MCF 10A (cell line): ENCODE measurements around the gene FOXL1. TPM values are rescaled to one million over a fixed set of nuclear protein-coding genes. Genes with fewer than 3 reads are reported as not detected.

ENCODE experiments used
- BruUV-seq: library from RNA; stranded (reverse); fragments of 400-500 nt; replicated peaks from 2 replicates; lab custom pipeline; 2021; lab: Mats Ljungman, UMichigan
- CTCF ChIA-PET: fragments of 300-600 bp; sonication (Branson Sonifier 250); formaldehyde crosslinking; extraction: SDS; loops from one replicate; lab custom pipeline; 2021; ENCODE audit warnings: antibody characterized with exemption, inconsistent platforms; lab: Yijun Ruan, JAX
- POLR2A ChIA-PET: fragments of 300-600, 350-650 bp; sonication (Branson Sonifier 250); formaldehyde crosslinking; extraction: SDS; loops from one replicate; lab custom pipeline; 2020; ENCODE audit warnings: antibody characterized with exemption, inconsistent platforms; lab: Yijun Ruan, JAX
- DNase-seq: peaks from one replicate; pipeline ENCODE4 v3.0.0-alpha.2; 2018; ENCODE audit not compliant: unreplicated experiment
- H3K27ac Mint-ChIP-seq: one replicate; pipeline ENCODE4 v1.8.0; 2022; ENCODE audit warnings: mild to moderate bottlenecking, low read depth, mixed read lengths; ENCODE audit not compliant: unreplicated experiment
- H3K27me3 Mint-ChIP-seq: one replicate; pipeline ENCODE4 v1.8.0; 2022; ENCODE audit warnings: mixed read lengths; ENCODE audit not compliant: insufficient read depth, unreplicated experiment
- H3K36me3 Mint-ChIP-seq: one replicate; pipeline ENCODE4 v1.8.0; 2022; ENCODE audit warnings: mild to moderate bottlenecking, moderate library complexity, mixed read lengths; ENCODE audit not compliant: insufficient read depth, unreplicated experiment
- H3K4me1 Mint-ChIP-seq: one replicate; pipeline ENCODE4 v1.8.0; 2022; ENCODE audit warnings: mixed read lengths; ENCODE audit not compliant: insufficient read depth, unreplicated experiment
- H3K4me3 Mint-ChIP-seq: one replicate; pipeline ENCODE4 v1.8.0; 2022; ENCODE audit warnings: mild to moderate bottlenecking, moderate library complexity, mixed read lengths; ENCODE audit not compliant: unreplicated experiment
- H3K9me3 Mint-ChIP-seq: one replicate; pipeline ENCODE4 v1.8.0; 2022; ENCODE audit warnings: mixed read lengths; ENCODE audit not compliant: unreplicated experiment
- intact Hi-C: fragments of 100-400 bp; cut with micrococcal nuclease; formaldehyde crosslinking; loops from 2 replicates; pipeline ENCODE4 v1.14.1; 2022
- total RNA-seq: library from RNA; stranded (reverse); gene quantifications from 2 replicates; pipeline ENCODE4 v1.2.3, GENCODE V29; 2022
- TF ChIP-seq, protein P1 (sequence below): fragments of 200-600 bp; IDR thresholded peaks from one replicate; pipeline ENCODE4 v1.8.0; 2022; ENCODE audit warnings: antibody characterized with exemption, mild to moderate bottlenecking; ENCODE audit not compliant: unreplicated experiment

The FOXL1 gene
- total RNA-seq, 1 experiment from 2014 or later = 4.9 TPM

- Mint-ChIP-seq H3K4me3 (no peak overlapping the region), H3K4me1 (no peaks in the 10 kb centered on the region), H3K27ac (no peak overlapping the region), H3K36me3 (peaks cover 5% of the 10 kb centered on the region), H3K9me3 (no peaks in the 10 kb centered on the region), H3K27me3 (peaks cover 8% of the 10 kb centered on the region)
- POLR2A ChIA-PET = no interaction called here
- intact Hi-C loops = no loop called here
- TF ChIP-seq, protein P1, sequence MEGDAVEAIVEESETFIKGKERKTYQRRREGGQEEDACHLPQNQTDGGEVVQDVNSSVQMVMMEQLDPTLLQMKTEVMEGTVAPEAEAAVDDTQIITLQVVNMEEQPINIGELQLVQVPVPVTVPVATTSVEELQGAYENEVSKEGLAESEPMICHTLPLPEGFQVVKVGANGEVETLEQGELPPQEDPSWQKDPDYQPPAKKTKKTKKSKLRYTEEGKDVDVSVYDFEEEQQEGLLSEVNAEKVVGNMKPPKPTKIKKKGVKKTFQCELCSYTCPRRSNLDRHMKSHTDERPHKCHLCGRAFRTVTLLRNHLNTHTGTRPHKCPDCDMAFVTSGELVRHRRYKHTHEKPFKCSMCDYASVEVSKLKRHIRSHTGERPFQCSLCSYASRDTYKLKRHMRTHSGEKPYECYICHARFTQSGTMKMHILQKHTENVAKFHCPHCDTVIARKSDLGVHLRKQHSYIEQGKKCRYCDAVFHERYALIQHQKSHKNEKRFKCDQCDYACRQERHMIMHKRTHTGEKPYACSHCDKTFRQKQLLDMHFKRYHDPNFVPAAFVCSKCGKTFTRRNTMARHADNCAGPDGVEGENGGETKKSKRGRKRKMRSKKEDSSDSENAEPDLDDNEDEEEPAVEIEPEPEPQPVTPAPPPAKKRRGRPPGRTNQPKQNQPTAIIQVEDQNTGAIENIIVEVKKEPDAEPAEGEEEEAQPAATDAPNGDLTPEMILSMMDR = no peak
- CTCF ChIA-PET = interaction anchor here (0.6 to 0.9 kb wide), 2 partner anchors 11 to 748 kb away, joined by 3 to 10 read pairs; no protein-coding TSS in a partner anchor
- no TSS peak for BruUV-seq
- no peak for DNase-seq
Measured at GRCh38 chr16:86531191-86531545, 47.2 kb upstream of the FOXL1 start.

- no peak overlapping the region for H3K4me3 Mint-ChIP-seq
- peaks cover 10% of the 10 kb centered on the region for H3K36me3 Mint-ChIP-seq
- TF ChIP-seq, protein P1 = no peak
- H3K9me3 Mint-ChIP-seq = no peaks in the 10 kb centered on the region
- peaks cover under 1% of the 10 kb centered on the region for H3K27me3 Mint-ChIP-seq
- intact Hi-C loops = no loop called here
- no peak for DNase-seq
- ChIA-PET CTCF (interaction anchor here (0.6 to 1.3 kb wide), 2 partner anchors 12 to 748 kb away, joined by 3 read pairs; no protein-coding TSS in a partner anchor), POLR2A (no interaction called here)
- no peak overlapping the region for H3K27ac Mint-ChIP-seq
- BruUV-seq = no TSS peak
- H3K4me1 Mint-ChIP-seq = no peaks in the 10 kb centered on the region
Measured at GRCh38 chr16:86531641-86532525, 46.5 kb upstream of the FOXL1 start.

GRCh38 chr16:86532526-86532815 is 45.9 kb upstream of the FOXL1 start:
- POLR2A ChIA-PET = no interaction called here
- intact Hi-C loops = no loop called here
- H3K27me3 Mint-ChIP-seq = no peaks in the 10 kb centered on the region
- H3K4me3 Mint-ChIP-seq = no peak overlapping the region
- TF ChIP-seq, protein P1 = no peak
- CTCF ChIA-PET = interaction anchor here (0.6 to 1.3 kb wide), 4 partner anchors 12 to 172 kb away, joined by 3 to 4 read pairs (median 4); no protein-coding TSS in a partner anchor
- H3K27ac Mint-ChIP-seq = no peak overlapping the region
- BruUV-seq = no TSS peak
- peaks cover 14% of the 10 kb centered on the region for H3K36me3 Mint-ChIP-seq
- no peak for DNase-seq
- H3K4me1 Mint-ChIP-seq = no peaks in the 10 kb centered on the region
- H3K9me3 Mint-ChIP-seq = no peaks in the 10 kb centered on the region

DNA sequence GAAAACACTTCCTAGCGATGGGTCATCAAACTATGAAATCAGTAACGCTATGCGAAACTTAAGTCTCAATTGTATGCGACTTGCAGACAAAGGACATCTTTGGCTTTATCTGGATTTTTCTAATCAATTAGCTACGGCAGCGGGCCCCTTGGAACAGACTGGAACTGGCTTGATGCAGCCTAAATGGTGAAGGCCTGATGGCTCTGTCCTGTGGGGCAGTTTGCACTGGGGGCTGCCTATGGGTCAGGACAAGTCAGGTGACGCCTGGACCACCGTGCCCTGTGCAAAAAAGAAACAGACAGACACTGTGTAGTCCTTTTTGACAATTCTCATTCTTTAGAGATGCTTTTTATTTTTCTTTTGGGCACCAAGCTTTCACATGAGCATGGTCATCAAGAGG is 45.3 kb upstream of the FOXL1 start:
- Mint-ChIP-seq H3K27ac (no peak overlapping the region), H3K27me3 (no peaks in the 10 kb centered on the region), H3K4me1 (no peaks in the 10 kb centered on the region), H3K36me3 (peaks cover 14% of the 10 kb centered on the region), H3K4me3 (no peak overlapping the region), H3K9me3 (no peaks in the 10 kb centered on the region)
- CTCF ChIA-PET = interaction anchor here (0.6 to 1.3 kb wide), 5 partner anchors 13 to 171 kb away, joined by 3 to 5 read pairs (median 4); no protein-coding TSS in a partner anchor
- intact Hi-C loops = no loop called here
- TF ChIP-seq, protein P1 = no peak
- POLR2A ChIA-PET = no interaction called here
- DNase-seq = no peak
- BruUV-seq = no TSS peak
